Stimulated activated CD4-positive, alpha-beta T cell treated with anti-CD3 and anti-CD28 coated beads, TNF-alpha, amount 100 ng/mL, for 4 hours (primary cell): ENCODE data around the gene NUDCD3.
"Not testable (repeated sequence)": the region's sequence is repeated elsewhere in the genome, so short reads cannot be mapped to it uniquely, and the experiment has no call there.

Experiments used
- DNase-seq, 3 experiments: peaks; one replicate each; pipeline ENCODE4 v3.0.0-alpha.2; 2020; ENCODE audit warnings: low read depth in 3 of 3

NUDCD3 gene

DNA sequence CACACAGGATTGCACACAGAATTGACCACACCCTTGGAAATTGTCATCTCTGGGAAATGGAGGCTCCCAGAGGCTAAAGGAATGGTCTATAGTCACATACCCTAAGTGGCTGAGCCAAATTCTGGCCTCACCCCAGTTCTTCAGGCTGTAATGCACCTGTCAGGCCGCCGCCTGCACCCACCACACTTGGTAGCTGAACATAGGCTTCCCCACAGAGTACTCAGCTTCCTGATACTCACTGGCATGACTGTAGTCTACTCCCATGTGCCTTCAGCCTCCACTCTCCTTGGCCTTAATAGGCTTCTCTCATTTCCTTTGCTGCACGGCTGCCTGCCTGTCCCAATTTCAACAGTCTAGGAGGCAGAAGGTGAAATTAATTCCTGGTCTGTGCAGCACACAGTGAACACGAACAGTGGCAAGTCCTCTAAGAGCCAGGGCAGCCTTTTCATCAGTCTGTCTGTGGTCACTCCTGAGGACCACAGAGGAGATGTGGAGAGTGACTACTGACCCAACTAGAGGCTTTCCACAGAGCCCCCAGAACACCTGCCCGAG lies 42.5 kb downstream of the NUDCD3 start:
- DNase-seq: no peak

DNA sequence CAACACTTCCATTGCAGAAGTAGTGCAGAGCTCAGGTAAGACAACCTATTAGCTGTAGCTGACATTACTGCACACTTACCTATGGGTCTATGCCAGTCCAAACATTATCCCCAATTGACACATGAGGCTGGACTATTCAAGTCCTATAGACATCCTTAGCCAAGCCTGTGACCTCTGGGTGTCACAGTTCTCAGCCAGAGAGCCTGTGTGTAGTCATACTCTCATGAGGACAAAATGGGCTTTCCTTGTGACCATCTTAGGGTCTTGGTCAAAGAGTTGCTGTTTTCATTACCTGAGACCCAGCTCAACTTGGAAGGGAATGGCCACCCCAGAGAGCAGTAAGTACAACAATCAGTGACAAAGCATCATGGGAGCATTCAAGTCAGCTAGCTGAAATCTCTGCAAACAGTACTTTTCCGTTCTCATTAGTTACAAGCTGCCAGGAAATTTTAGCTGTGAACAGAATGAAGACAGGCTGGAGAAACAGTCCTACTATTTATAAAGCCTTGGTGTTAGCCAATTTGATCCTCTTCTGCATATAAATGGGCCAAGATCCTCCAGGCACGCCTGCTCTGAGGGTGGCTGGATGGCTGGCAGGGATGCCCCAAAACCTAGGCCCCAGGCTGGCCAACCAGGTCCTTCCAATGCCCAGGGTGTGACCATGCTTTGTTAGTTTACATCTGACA lies 44.3 kb downstream of the NUDCD3 start:
- no peak for DNase-seq

- no peak for DNase-seq
Measured at GRCh38 chr7:44441079-44441478, 49.4 kb downstream of the NUDCD3 start.

DNA sequence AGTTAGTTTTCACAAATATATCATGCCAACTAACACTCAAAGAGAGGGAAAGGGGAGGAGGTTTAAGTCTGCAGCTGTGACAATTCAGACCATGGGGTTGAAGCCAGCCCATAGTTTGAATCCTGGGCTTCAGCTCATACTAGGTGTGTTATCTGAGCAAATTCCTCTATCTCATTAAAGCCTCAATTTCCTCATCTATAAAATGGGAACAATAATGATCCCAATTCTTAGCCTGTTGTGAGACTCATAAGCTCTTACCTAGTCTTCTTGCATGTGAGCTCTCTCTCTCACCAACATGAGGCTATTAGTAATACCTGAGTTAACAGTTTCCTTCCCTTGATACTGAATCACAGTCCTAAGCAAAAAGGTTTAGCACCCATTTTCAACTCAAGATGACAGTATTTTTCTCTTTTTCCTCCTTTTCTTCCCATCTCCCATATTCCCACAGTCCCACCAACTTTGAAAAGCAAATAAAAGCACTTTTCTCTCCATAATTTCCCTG lies 49.8 kb downstream of the NUDCD3 start:
- DNase-seq: no peak

- DNase-seq: no peak
Measured at GRCh38 chr7:44439926-44440325, 50.5 kb downstream of the NUDCD3 start.

- DNase-seq: no peak
Measured at GRCh38 chr7:44438816-44439215, 51.6 kb downstream of the NUDCD3 start.

DNA sequence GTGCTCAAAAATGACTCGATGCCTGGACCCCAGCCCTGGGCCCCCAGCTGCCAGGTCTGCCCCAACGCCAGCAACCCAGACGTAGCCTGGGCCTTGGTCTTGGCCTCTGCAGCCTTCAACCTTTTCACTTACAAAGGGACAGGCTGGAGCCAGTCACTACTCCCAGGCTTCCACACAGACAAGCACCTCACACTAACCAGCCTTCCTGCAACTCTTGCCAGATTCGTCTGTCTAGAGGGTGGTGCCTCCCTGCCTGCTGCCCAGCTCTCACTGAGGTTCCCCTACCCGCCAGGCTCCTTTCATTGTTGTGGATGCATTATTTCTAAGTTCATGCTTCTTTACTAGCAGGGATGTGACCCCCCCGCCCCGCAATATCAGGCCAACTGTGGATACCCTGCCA lies 56.3 kb downstream of the NUDCD3 start:
- DNase-seq: no peak

DNA sequence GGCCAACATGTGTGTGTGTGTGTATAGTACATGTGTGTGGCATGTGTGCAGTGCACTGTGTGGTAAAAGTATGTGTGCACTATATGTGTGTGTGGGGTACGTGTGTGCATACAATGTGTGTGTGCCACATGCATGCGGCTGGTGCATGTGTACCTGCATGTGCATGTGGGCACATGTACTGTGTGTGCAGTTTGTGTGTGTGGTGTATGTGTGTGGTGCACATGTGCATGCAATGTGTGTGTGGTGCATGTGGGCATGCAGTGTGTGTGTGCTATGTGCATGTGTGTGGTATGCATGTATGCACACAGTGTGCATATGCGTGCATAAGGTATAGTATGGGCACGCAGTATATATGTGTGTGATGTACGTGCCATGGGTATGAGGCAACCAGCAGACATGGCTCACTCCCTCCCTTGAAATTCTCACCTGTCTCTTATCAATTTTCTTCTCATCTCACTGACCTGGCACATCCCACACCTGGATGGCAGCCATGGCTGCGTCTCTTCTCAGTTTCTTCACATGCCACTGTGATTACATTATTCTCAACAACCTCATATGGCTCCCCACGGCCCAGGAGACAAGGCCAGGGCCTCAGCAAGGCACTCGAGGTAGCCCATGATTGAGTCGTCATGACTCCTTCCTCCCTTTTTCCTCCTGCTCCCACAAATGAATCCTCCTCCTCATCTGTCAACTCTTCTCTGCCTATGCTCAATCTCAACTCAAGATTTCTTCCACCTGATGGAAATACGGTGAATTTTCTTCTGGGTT lies 57.0 kb downstream of the NUDCD3 start:
- no peak for DNase-seq

- no peak for DNase-seq
Measured at GRCh38 chr7:44432381-44432977, 58.0 kb downstream of the NUDCD3 start.

- no peak for DNase-seq
Measured at GRCh38 chr7:44431091-44431608, 59.3 kb downstream of the NUDCD3 start.

GRCh38 chr7:44430054-44430453 lies 60.4 kb downstream of the NUDCD3 start:
- no peak for DNase-seq

DNA sequence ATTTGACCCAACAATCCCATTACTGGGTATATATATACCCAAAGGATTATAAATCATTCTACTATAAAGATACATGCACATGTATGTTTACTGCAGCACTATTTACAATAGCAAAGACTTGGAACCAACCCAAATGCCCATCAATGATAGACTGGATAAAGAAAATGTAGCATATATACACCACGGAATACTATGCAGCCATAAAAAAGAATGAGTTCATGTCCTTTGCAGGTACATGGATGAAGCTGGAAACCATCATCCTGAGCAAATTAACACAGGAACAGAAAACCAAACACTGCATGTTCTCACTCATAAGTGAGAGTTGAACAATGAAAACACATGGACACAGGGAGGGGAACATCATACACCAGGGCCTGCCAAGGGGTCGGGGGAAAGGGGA lies 65.7 kb downstream of the NUDCD3 start:
- DNase-seq: not testable (repeated sequence)

GRCh38 chr7:44416941-44417340 lies 73.5 kb downstream of the NUDCD3 start:
- DNase-seq: no peak

DNA sequence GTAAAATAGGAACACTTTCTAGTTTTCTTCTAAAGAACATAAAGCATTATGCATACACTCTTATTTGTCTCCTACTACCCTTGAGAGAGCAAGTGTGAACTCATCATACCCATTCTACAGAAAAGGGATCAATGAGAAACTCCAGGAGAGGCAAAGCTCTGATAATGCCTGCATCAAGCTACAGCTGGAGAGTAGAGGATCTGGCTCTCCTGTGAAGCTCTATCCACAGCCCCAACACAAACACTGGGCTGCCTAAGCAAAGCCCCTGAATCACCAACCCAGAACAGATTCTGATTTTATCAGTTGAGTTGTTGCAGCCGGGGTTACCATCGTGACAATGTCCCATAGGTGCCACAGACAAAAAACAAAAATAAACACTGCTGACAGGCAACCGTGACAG lies 74.9 kb downstream of the NUDCD3 start:
- no peak for DNase-seq

- DNase-seq: no peak
Measured at GRCh38 chr7:44415047-44415446, 75.4 kb downstream of the NUDCD3 start.

- DNase-seq: no peak
Measured at GRCh38 chr7:44411306-44411705, 79.2 kb downstream of the NUDCD3 start.

GRCh38 chr7:44408596-44408995 lies 81.9 kb downstream of the NUDCD3 start:
- DNase-seq: no peak

- no peak for DNase-seq
Measured at GRCh38 chr7:44403775-44404174, 86.7 kb downstream of the NUDCD3 start.

- DNase-seq: no peak
Measured at GRCh38 chr7:44403176-44403759, 87.2 kb downstream of the NUDCD3 start.

DNA sequence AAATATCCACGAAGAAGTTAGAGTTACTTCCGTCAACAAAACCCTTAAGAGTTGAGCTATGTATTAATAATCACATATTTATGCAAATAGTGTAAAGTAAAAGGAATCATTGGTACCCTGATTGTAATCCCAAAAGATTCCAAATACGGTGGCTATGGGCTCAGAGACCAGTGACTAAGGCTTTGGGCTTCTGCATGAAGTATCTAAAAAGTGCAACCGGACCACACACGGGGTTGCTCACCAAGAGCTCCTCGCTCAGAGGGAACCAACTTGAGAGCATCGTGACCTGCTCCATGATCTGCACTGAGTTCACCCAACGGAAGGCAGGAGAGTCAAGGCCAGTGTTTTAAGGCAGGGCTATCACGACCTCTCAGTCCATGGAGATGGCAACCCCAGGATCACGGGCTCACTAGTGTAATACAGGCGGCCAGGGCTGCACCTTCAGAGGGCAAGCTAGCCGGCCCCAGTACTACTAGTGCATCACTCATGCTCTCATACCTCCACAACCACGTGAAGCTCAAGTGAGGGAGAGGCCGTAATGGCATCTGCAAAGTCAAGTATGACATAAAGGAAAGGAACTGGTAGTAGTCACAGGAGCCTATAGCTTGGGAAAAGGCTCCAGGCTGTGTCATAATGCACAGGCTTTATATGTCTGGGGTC lies 87.9 kb downstream of the NUDCD3 start:
- DNase-seq: no peak

GRCh38 chr7:44401692-44402091 lies 88.8 kb downstream of the NUDCD3 start:
- DNase-seq: no peak
